ENCODE data around the gene ASMT. TPM values are rescaled to one million over a fixed set of nuclear protein-coding genes. Genes with fewer than 3 reads are reported as not detected.

Gene ASMT
- total and polyA plus RNA-seq, 2 of the 4 experiments (the other 2 are of a cell fraction) = not detected

GRCh38 chrX:1598876-1599790, 15.7 kb upstream of the ASMT start:
- Histone ChIP-seq H3K27ac (ENCODE audit: insufficient read depth, low read length) (no peak overlapping the region), H3K4me3 (ENCODE audit: insufficient read depth, low read depth, low read length) (no peak overlapping the region), H3K23ac (ENCODE audit: low read depth, low read length) (no peak overlapping the region), H4K5ac (ENCODE audit: low read depth, low read length) (no peak overlapping the region), H2BK5ac (ENCODE audit: low read depth, low read length, poor library complexity, severe bottlenecking) (no peak overlapping the region), H3K56ac (ENCODE audit: extremely low read depth, insufficient read depth, low read length) (no peak overlapping the region), H3K14ac (replicated peaks; ENCODE audit: low read depth, low read length) (no peak overlapping the region), H2BK20ac (ENCODE audit: low read depth, low read length) (no peak overlapping the region), H2AK9ac (replicated peaks; ENCODE audit: low read depth, low read length, poor library complexity) (no peak overlapping the region), H3K9ac (ENCODE audit: low read depth, low read length) (no peak overlapping the region), H2BK120ac (ENCODE audit: low read depth, low read length) (no peak overlapping the region), H4K20me1 (ENCODE audit: insufficient read depth, low read length) (peaks cover 40% of the 10 kb centered on the region), H3K4me1 (ENCODE audit: control insufficient read depth, insufficient read depth, low read length) (no peaks in the 10 kb centered on the region), H4K8ac (ENCODE audit: low read depth in 2 of 2, low read length in 2 of 2) (no peak overlapping the region), H3K36me3 (ENCODE audit: control insufficient read depth, insufficient read depth, low read length) (peaks cover 83% of the 10 kb centered on the region), H2BK15ac (ENCODE audit: low read depth, low read length) (no peak overlapping the region), H3K27me3 (ENCODE audit: control insufficient read depth, insufficient read depth, low read length) (no peaks in the 10 kb centered on the region), H3K18ac (ENCODE audit: low read depth, low read length) (no peak overlapping the region), H3K9me1 (ENCODE audit: insufficient read depth, low read length) (peaks cover 3% of the 10 kb centered on the region; the same call in 1 of the 2 replicates), H2AFZ (replicated peaks; ENCODE audit: low read length, poor library complexity) (peak overlapping the region; percentile 21), H3K4me2 (ENCODE audit: low read depth, low read length) (no peak overlapping the region), H2AK5ac (ENCODE audit: low read depth, low read length) (no peak overlapping the region), H3K4ac (ENCODE audit: low read depth, low read length) (no peak overlapping the region), H3K9me3 (ENCODE audit: control insufficient read depth, insufficient read depth, low read length) (peaks cover 5% of the 10 kb centered on the region; the same call in 1 of the 2 replicates), H4K91ac (ENCODE audit: insufficient read depth, low read depth, low read length) (no peak overlapping the region), H3K79me1 (ENCODE audit: low read depth in 1 of 2, low read length in 2 of 2) (peaks cover 7 to 19% of the 10 kb centered on the region in 2 experiments)
- ATAC-seq (ENCODE audit: low read depth) = no peak
- dilution Hi-C loops (cut with HindIII; ENCODE audit: low sequenced_read_pairs, unreplicated experiment) (no loop called here), in situ Hi-C loops (cut with MboI; ENCODE audit: low sequenced_read_pairs) (loop anchor here (25.0 kb wide), 1 partner anchor 137 kb away; the partner anchor contains the start of gene ASMTL), intact Hi-C loops (cut with micrococcal nuclease) (no loop called here)
- TF ChIP-seq MAZ (IDR thresholded peaks at IDR 0.05; ENCODE audit: borderline replicate concordance, low read depth, low read length) (no peak), CEBPB (IDR thresholded peaks at IDR 0.05; ENCODE audit: low read depth, low read length) (no peak), RAD21 (IDR thresholded peaks at IDR 0.05; ENCODE audit: low read length) (no peak), ELK1 (IDR thresholded peaks at IDR 0.05; ENCODE audit: borderline replicate concordance, low read depth, low read length) (no peak)
- BruUV-seq (replicated peaks) = no TSS peak
- 96% methylated on average over 32 of the region's 57 CpGs; no CpG with 5 or more reads in 1 of the 2 experiments for WGBS, 2 experiments (ENCODE audit: extremely low coverage in 2 of 2, insufficient read length in 1 of 2)
- DNase-seq = no peak
- ChIA-PET POLR2A (ENCODE audit: unreplicated experiment) (no interaction called here), CTCF (no interaction called here)

Measured in IMR-90 (cell line).